DND-41 (cell line): Measurements from ENCODE around the gene BTBD8.

Source experiments
- EZH2 ChIP-seq: IDR thresholded peaks from 3 replicates; pipeline ENCODE4 v1.6.1; 2012; ENCODE audit warnings: borderline replicate concordance, low read depth, mild to moderate bottlenecking, moderate library complexity, low read length, inconsistent platforms; ENCODE audit not compliant: severe bottlenecking
- TF ChIP-seq, protein P1 (sequence below): IDR thresholded peaks from 2 replicates; pipeline ENCODE4 v1.5.1; 2012; ENCODE audit warnings: borderline replicate concordance, low read length, moderate library complexity, mild to moderate bottlenecking; ENCODE audit not compliant: poor library complexity, severe bottlenecking; ENCODE audit errors: extremely low read depth

- TF ChIP-seq, protein P1, sequence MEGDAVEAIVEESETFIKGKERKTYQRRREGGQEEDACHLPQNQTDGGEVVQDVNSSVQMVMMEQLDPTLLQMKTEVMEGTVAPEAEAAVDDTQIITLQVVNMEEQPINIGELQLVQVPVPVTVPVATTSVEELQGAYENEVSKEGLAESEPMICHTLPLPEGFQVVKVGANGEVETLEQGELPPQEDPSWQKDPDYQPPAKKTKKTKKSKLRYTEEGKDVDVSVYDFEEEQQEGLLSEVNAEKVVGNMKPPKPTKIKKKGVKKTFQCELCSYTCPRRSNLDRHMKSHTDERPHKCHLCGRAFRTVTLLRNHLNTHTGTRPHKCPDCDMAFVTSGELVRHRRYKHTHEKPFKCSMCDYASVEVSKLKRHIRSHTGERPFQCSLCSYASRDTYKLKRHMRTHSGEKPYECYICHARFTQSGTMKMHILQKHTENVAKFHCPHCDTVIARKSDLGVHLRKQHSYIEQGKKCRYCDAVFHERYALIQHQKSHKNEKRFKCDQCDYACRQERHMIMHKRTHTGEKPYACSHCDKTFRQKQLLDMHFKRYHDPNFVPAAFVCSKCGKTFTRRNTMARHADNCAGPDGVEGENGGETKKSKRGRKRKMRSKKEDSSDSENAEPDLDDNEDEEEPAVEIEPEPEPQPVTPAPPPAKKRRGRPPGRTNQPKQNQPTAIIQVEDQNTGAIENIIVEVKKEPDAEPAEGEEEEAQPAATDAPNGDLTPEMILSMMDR, result no peak
- TF ChIP-seq EZH2, result no peak
These were observed 13.9 kb downstream of the BTBD8 start for GRCh38 chr1:92094090-92094489.
